Measurements from ENCODE around the gene NFKBIB. TPM values are rescaled to one million over a fixed set of nuclear protein-coding genes. Genes with fewer than 3 reads are reported as not detected.

Gene NFKBIB
- total RNA-seq, 4 donors from 2014 or later: 6.2 to 53.9 (median 29.4) TPM

DNA sequence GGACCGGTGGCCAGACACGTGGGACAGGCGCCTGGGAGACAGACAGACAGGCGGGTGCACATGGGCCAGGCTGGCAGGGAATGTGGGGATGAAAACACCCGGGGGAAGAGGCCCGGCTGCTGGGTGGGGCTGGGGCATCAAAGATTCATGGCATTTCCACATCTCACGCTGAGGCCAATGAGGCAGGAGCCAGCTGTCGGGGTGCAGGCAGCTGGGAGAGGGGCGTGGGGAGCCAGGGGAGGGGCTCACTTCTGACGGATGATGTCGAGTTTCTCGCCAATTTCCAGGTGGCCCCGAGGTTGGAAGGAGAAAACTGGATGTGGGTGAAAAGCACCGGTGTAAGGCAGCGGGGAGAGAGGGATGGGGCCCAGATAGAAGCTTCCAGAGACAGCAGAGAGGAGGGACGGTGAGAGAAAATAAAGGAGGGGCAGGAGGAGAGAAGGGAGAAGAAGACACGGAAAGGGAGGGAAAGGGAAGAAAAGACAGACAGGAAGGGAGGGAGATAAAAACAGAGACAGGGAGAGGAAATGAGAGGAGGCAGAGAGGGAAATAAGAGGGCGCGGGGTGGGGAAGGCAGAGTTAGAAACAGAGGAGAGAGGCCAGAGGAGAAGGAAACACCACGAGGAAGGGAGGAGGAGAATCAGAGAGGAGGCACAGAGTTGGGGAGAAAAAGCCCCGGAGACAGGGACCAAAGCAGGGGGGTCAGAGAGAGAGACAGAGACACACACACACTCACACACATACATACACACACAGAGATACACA is 20.2 kb downstream of the NFKBIB start:
- in situ Hi-C loops (cut with MboI; ENCODE audit: low pct_ligation_motif_present in 1 of 4, low pct_unique_long_range_greater_than_20kb in 1 of 4, low sequenced_read_pairs in 3 of 4) (no loop called here), intact Hi-C loops (cut with DNase I; ENCODE audit: low total_unique reads) (no loop called here)
- peaks cover 0 to 8% (median 0%) of the 10 kb centered on the region in 4 donors for H3K36me3 ChIP-seq

DNA sequence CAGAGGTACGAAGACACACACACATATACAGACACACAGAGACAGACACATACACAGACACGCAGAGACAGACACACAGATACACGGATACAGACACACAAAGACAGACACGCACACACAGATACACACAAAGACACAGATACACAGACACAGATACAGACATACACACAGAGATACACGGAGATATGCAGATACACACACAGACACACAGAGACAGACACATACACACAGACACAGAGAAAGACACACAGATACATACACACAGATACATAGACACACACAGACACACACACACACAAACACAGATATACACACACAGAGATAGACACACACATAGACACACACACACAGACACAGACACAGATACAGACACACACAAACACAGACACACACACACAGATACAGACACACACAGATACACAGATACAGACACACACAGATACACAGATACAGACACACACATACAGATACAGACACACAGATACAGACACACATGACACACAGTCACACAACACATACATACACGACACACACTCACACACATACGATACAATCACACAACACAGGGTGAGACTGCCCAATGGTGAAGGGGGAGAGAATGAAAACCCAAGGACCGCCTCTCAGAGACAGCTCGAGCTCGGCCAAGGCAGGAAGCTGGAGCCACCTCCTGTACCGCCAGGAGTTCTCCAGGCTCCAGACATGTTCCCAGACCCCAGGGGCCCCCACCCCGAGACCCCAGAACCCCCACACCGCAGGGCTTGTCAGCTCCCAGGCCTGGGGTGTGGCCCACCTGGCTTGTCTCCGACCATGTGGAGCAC is 21.0 kb downstream of the NFKBIB start:
- Histone ChIP-seq H3K4me3 (no peak overlapping the region), H3K27ac (no peak overlapping the region), H3K36me3 (peaks cover 0 to 14% (median 0%) of the 10 kb centered on the region in 4 donors), H3K9me3 (no peaks in the 10 kb centered on the region), H3K4me1 (no peaks in the 10 kb centered on the region), H3K27me3 (no peaks in the 10 kb centered on the region)
- in situ Hi-C loops (cut with MboI; ENCODE audit: low pct_ligation_motif_present in 1 of 4, low pct_unique_long_range_greater_than_20kb in 1 of 4, low sequenced_read_pairs in 3 of 4): no loop called here
- TF ChIP-seq EP300 (IDR thresholded peaks at IDR 0.05; ENCODE audit: low read depth): no peak
- TF ChIP-seq POLR2AphosphoS5 (IDR thresholded peaks at IDR 0.05): no peak
- TF ChIP-seq, protein P1, sequence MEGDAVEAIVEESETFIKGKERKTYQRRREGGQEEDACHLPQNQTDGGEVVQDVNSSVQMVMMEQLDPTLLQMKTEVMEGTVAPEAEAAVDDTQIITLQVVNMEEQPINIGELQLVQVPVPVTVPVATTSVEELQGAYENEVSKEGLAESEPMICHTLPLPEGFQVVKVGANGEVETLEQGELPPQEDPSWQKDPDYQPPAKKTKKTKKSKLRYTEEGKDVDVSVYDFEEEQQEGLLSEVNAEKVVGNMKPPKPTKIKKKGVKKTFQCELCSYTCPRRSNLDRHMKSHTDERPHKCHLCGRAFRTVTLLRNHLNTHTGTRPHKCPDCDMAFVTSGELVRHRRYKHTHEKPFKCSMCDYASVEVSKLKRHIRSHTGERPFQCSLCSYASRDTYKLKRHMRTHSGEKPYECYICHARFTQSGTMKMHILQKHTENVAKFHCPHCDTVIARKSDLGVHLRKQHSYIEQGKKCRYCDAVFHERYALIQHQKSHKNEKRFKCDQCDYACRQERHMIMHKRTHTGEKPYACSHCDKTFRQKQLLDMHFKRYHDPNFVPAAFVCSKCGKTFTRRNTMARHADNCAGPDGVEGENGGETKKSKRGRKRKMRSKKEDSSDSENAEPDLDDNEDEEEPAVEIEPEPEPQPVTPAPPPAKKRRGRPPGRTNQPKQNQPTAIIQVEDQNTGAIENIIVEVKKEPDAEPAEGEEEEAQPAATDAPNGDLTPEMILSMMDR (IDR thresholded peaks at IDR 0.05): no peak
- TF ChIP-seq POLR2A (IDR thresholded peaks at IDR 0.05): no peak
- no peak for DNase-seq
- intact Hi-C loops (cut with DNase I; ENCODE audit: low total_unique reads): no loop called here
- 63 to 76% methylated on average over 2 to 14 of the region's 14 CpGs for WGBS, 2 donors (ENCODE audit: low coverage in 1 of 2)

More for the DNA sequence above, 20.2 kb downstream of the NFKBIB start:
- Histone ChIP-seq H3K27ac (no peak overlapping the region), H3K4me3 (no peak overlapping the region), H3K4me1 (no peaks in the 10 kb centered on the region), H3K9me3 (no peaks in the 10 kb centered on the region), H3K27me3 (no peaks in the 10 kb centered on the region)
- WGBS, 2 donors (ENCODE audit: low coverage in 1 of 2): 68 to 71% methylated on average over 14 to 21 of the region's 21 CpGs
- TF ChIP-seq POLR2A (IDR thresholded peaks at IDR 0.05): no peak
- TF ChIP-seq, protein P1 (IDR thresholded peaks at IDR 0.05): no peak
- no peak for TF ChIP-seq EP300 (IDR thresholded peaks at IDR 0.05; ENCODE audit: low read depth)
- no peak for TF ChIP-seq POLR2AphosphoS5 (IDR thresholded peaks at IDR 0.05)
- no peak for DNase-seq

DNA sequence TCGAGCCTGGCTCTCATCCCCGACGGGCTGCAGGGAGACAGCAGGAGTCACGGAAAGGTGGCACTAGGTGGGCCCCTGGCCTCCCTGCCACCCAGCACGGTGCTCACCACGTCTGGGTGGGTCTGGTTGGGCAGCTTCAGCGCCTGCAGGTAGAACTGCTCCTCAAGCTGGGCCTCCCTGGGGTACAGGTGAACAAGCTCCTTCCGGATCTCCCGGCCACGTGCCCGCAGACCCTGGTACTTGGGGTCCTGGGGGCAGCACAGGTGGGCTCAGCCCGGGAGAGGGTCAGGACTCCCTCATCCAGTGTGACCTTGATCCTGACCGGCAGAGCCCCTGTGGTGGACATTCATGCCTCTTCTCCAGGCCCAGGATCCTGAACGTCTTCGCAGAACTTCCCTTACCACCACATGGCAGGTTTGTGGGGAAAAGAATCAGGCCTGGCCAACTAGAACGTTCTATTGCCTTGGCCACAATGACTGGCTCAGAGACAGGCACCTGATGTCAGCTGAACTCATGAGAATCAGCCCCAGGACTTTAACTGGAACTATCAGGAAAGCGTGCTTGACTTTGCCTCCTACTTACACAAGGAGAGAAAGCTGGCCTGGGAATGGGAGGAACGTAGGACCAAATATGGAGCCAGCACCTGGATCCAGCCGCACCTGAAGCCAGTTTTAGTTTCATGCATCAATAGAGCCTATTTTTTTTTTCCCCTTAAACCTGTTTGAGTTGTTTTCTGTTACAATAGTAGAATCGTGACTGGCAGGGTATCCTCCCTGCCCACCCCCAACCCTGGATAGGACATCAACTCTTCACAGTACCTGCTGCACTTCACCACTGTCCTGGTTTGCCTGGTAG is 21.9 kb downstream of the NFKBIB start:
- Histone ChIP-seq H3K27me3 (no peaks in the 10 kb centered on the region), H3K36me3 (peaks cover 0 to 14% (median 0%) of the 10 kb centered on the region in 4 donors), H3K4me1 (no peaks in the 10 kb centered on the region), H3K9me3 (no peaks in the 10 kb centered on the region), H3K27ac (no peak overlapping the region), H3K4me3 (no peak overlapping the region)
- intact Hi-C loops (cut with DNase I; ENCODE audit: low total_unique reads): no loop called here
- 87 to 100% methylated on average over 1 to 16 of the region's 20 CpGs for WGBS, 2 donors (ENCODE audit: low coverage in 1 of 2)
- TF ChIP-seq, protein P1 (IDR thresholded peaks at IDR 0.05): no peak
- TF ChIP-seq EP300 (IDR thresholded peaks at IDR 0.05; ENCODE audit: low read depth) (no peak), POLR2AphosphoS5 (IDR thresholded peaks at IDR 0.05) (no peak), POLR2A (IDR thresholded peaks at IDR 0.05) (no peak)
- no peak for DNase-seq
- in situ Hi-C loops (cut with MboI; ENCODE audit: low pct_ligation_motif_present in 1 of 4, low pct_unique_long_range_greater_than_20kb in 1 of 4, low sequenced_read_pairs in 3 of 4): no loop called here
